Stimulated activated CD8-positive, alpha-beta memory T cell treated with anti-CD3 and anti-CD28 coated beads, Interleukin-4, amount 100 ng/mL, for 4 hours (primary cell): ENCODE results near the gene ETFRF1.

Source experiments
- DNase-seq, 2 donors: peaks; one replicate each; pipeline ENCODE4 v3.0.0-alpha.2; 2020; ENCODE audit warnings: low read depth in 2 of 2, low spot score in 1 of 2

Gene ETFRF1

DNA sequence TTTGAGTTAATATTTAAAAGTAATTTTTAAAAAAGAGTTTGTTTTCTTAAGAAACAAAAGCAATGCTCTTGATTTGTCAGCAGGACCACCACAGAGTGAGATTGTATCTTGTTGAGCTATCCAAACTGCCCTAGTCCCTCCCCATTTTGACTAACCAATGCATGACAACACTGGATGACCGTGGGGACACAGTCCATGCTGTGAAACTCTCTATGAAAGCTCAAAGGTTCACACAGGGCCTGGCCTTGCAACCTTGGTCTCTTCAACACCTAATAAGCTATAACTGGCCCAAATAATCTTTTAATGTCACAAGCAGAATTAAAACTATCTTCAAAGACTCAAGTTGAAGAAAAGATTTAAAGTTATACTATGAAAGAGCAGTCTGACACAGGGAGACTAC, 13.5 kb downstream of the ETFRF1 start:
- no peak for DNase-seq

DNA sequence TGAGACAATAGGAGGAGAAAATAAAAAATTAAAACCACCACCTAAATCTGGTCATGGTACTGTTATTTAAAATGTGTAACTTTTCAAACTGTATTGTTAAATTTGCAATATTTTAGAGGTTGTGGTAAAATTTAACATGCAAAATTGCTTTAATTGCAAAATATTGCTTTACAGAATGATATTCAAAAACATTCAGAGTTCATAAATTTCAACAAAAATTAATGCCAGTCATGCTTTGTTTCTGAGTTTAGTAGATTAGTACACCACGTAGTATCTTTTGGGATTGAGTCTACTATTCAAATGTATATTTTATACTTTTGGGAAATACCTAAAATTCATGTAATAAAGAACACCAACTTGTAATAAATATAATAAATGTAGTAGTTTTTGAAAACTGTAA, 18.3 kb downstream of the ETFRF1 start:
- DNase-seq: no peak

GRCh38 chr12:25236190-25236589, 41.2 kb downstream of the ETFRF1 start:
- DNase-seq: no peak

- DNase-seq: no peak
Observed at GRCh38 chr12:25236626-25237025, 41.6 kb downstream of the ETFRF1 start.

GRCh38 chr12:25241167-25242020, 46.4 kb downstream of the ETFRF1 start:
- no peak for DNase-seq

DNA sequence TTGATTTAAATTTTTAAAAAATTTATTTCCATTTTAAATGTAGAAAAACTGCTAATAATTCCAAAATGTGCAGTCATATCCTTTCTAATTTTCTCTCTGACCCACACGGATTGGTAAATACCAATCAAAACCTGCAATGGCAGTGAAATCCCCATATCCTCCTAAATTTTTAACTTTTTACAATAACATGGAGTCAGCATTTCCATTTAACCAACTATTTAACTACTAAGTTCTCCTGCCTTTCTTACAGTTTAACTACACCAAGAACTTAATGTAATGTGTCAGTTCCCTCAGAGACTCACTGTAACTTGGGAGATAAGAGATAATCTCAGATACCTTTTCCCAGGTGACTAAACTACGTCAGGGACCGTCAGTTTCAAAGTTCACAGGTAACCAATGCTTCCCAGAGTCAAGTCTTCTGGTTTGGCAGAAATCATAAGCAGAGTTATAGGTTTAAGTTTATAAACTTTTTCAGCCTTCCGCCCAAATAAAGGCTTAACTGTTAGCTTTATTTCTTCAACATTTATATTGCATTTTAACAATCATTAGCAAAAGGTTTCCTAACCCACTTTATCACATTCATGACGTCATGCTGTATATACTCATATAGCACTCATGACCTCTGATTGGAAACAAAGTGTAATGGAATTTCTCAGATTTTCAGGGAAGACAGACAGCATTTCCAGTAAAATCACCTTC, 48.1 kb downstream of the ETFRF1 start:
- DNase-seq: no peak

DNA sequence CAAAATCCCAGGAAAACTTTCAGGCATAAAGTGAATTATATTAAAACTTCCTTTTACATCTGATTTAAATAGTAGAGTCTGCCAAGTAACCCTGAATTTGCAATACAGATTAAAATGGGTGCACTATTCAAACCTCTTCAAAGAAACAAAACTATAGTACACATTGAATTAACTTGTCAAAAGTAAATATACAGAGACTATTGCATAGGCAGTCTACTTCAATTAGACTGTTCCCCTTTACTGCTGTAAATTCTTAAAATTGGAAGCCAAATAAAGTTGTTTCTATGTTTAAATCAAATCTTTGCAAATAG, 48.6 kb downstream of the ETFRF1 start:
- DNase-seq: no peak

- DNase-seq: no peak
Observed at GRCh38 chr12:25245491-25245890, 50.5 kb downstream of the ETFRF1 start.

- DNase-seq: no peak
Observed at GRCh38 chr12:25248137-25248536, 53.1 kb downstream of the ETFRF1 start.

- DNase-seq: no peak
Observed at GRCh38 chr12:25248732-25249131, 53.7 kb downstream of the ETFRF1 start.

DNA sequence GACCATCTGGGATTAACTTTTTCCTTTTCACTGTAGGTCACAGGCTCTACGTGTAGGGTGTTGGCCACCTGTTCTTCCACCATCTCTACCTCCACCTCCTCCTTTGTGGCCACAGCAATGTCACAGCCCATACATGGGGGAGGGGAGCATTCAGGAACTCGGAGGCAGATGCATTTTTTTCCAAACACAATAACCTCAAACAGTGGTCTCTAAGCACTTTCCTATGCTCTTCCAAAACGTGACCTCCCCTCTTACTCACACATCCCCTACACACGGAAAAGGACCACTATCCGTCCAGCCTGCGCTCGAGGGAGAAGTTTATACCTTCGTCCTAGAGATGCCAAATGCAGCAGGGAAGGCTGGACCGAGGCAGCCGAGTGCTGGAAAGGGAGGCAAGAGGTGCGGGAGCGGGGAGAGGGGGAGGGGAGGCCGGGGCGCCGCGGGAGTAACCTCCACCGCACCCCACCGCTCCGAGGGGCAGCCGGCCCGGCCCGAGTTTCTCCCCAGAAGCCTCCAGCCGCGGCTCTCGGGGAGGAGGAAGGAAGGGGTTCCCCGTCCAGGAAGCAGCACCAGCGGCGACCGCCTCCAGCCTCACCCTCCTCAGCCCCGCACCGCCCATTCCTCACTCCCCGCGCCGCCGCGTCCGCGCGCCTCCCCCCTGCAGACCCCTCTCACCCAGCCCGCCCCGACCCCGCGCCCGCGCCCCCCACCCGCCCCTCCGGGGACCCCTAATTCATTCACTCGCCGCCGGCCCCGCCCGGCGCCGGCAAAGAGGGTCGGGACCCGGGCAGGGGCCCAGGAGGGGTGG, 55.1 kb downstream of the ETFRF1 start:
- peak in 1 of 2 donors; percentile 23 for DNase-seq

DNA sequence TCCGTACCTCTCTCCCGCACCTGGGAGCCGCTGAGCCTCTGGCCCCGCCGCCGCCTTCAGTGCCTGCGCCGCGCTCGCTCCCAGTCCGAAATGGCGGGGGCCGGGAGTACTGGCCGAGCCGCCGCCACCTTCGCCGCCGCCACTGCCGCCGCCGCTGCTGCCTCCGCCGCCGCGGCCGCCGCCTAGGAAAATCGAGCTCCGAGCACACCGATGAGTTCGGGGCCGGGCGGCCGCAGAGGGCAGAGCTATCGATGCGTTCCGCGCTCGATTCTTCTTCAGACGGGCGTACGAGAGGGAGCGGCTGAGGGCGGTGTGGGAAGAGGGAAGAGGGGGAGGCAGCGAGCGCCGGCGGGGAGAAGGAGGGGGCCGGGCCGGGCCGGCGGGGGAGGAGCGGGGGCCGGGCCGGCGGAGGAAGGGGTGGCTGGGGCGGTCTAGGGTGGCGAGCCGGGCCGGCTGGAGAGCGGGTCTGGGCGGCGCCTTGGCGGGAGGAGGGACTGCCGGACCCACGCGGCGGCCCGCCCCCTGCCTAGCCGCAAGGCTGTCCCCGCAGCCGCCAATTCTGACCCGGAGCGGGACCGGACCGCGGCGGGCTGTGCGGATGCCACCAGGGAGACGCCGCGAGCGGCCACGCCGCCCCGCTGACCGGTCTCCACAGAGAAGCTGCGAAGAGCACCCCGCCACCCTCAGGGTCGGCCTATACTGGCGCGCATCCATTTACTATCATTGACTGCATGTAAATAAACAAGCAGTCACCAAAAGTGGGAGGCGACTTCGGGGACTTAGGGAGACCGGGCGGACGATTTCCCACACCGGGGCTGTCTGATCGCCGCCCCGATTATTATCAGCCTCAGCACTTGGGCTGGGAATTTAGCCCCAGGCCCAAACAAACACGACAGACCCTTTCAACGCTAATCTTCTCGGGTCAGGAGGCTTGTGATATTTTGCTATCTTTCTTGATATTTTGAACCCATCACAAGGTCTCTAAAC, 56.0 kb downstream of the ETFRF1 start, which contains the start of gene KRAS:
Gene KRAS, minus strand, starts transcription at position 186 of the 987 bp plus-strand sequence.
- DNase-seq: peak; percentile 72 to 80

- DNase-seq: no peak
Observed at GRCh38 chr12:25251769-25252168, 56.7 kb downstream of the ETFRF1 start.

DNA sequence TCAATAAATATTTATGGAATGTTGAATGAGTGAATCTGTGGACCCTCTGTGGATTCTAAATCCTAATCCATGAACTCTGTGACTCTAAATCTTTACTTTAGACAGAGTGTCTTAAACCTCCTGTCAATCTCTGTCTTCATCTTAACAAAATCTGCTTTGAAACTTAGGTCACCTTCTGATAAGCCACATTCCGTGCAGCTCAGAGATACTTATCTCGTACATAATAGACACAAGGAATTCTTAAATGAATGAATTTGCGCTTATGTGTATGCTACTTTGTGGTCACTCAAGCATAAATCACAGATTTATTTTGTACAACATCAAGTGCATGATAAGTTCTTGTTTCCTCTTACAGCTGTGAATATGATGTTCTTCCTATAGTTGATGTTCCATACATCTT, 57.9 kb downstream of the ETFRF1 start:
- DNase-seq: no peak

DNA sequence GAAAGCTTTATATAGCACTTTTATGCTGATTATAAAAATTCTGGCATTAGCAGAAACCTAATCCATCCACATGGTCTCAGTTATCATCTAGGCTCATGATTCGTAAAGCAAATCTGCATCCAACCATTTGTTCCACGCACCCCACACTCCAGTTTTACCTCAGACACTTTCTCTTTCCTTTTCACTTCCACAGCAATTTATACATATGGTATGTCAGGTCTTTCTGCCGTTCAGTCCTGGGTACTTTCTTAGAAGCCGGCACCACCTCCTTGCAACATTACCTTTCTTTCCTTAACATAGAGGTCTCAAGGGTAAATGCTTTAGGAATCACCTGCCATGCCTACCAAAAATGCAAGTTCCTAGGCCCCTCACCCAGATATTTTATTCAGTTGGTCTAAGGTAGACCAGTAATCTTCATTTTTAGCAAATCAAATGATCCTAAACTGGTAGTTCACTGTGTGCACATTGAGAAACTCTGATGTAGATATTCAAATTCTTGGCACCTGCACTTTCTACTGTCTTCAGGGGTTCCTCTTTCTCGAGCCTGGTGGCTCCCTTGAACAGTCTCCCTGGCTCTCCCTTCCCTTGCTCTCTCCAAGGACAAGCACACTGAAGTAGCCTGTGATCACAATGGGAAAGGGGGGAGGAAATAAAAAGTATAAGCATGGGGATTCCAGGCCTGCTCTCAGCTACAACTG, 58.5 kb downstream of the ETFRF1 start:
- DNase-seq: no peak

- no peak for DNase-seq
Observed at GRCh38 chr12:25254271-25254880, 59.3 kb downstream of the ETFRF1 start.
